Vagina (tissue), 2 donors: ENCODE results near the gene PBX4. TPM values are rescaled to one million over a fixed set of nuclear protein-coding genes. Genes with fewer than 3 reads are reported as not detected.

Source experiments
- DNase-seq, 2 donors: peaks; one replicate each; pipeline ENCODE4 v3.0.0-alpha.2; 2017; ENCODE audit errors: extremely low spot score in 2 of 2
- H3K27ac ChIP-seq: fragments of 200-600 bp; sonication (generic); one replicate; pipeline ENCODE4 v1.5.1; 2019
- H3K27me3 ChIP-seq: fragments of 200-600 bp; sonication (generic); one replicate; pipeline ENCODE4 v1.5.1; 2019
- H3K36me3 ChIP-seq, 2 donors: fragments of 200-600 bp; sonication (generic); one replicate each; pipeline ENCODE4 v1.5.1; 2017 to 2019
- H3K4me1 ChIP-seq: fragments of 200-600 bp; sonication (generic); one replicate; pipeline ENCODE4 v1.5.1; 2019
- H3K4me3 ChIP-seq, 2 donors: fragments of 200-600 bp; sonication (generic); 1 replicate in 1 of 2; 2 replicates in 1 of 2; pipeline ENCODE4 v1.5.1; 2016 to 2019
- H3K9me3 ChIP-seq: fragments of 200-600 bp; sonication (generic); one replicate; pipeline ENCODE4 v1.5.1; 2019
- CTCF ChIP-seq, 3 experiments: fragments of 450-650 bp in 2 of 3; fragments of 200-600 bp in 1 of 3; sonication (generic) in 1 of 3; IDR thresholded peaks; one replicate each; pipeline ENCODE4 v1.5.1; 2017 to 2019; ENCODE audit warnings: antibody characterized with exemption in 3 of 3, mild to moderate bottlenecking in 2 of 3, moderate library complexity in 2 of 3
- POLR2A ChIP-seq, 2 donors: fragments of 450-650 bp; IDR thresholded peaks; one replicate each; pipeline ENCODE4 v1.6.1; 2017; ENCODE audit warnings: antibody characterized with exemption in 2 of 2, mild to moderate bottlenecking in 2 of 2, moderate library complexity in 2 of 2
- POLR2AphosphoS5 ChIP-seq, 2 donors: sonication (generic); formaldehyde crosslinking; IDR thresholded peaks; one replicate each; pipeline ENCODE4 v1.9.0; 2017; ENCODE audit warnings: antibody characterized with exemption in 2 of 2, mild to moderate bottlenecking in 2 of 2, low read depth in 1 of 2; ENCODE audit not compliant: insufficient read depth in 1 of 2
- intact Hi-C: fragments of 100-400 bp; cut with DNase I; formaldehyde crosslinking; loops from one replicate; pipeline ENCODE4 v1.15.1; 2023
- total RNA-seq: library from RNA; depleted of rRNA; stranded (reverse); fragments of >200 nt; gene quantifications from one replicate; pipeline ENCODE4 v1.2.3, GENCODE V29; 2016

The PBX4 gene
- total RNA-seq, 1 donor from 2014 or later = 5.2 TPM

DNA sequence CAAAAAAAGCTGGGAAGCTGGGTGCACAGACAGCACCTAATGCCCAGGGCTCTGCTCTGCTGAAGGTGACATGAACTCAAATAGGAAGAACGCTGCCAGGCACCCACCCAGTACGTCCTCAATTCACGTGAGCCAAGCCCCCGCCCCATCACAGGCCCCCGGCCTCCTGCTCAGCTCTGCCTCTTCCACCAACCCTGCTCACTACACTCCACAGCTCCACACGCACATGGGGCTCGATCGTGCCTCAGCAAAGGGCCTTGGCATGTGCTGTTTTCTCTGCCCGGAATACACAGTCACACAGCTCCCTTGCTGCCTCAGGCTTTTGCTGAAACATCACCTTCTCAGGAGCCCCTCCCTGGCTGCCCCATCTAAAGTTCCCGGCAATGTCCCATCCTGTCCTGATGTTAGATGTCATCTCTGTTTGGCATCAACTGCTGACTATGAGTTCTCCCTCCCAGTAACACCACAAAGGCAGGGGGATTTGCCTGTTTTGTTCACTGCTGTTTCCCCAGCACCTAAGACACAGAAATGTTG, 42.7 kb upstream of the PBX4 start:
- Histone ChIP-seq H3K4me1 (peaks cover 33% of the 10 kb centered on the region), H3K27ac (no peak overlapping the region), H3K9me3 (no peaks in the 10 kb centered on the region), H3K4me3 (no peak overlapping the region), H3K27me3 (no peaks in the 10 kb centered on the region), H3K36me3 (peaks cover 0 to 32% of the 10 kb centered on the region in 2 donors)
- intact Hi-C loops = no loop called here
- TF ChIP-seq CTCF (IDR thresholded peaks at IDR 0.05) = no peak
- no peak for TF ChIP-seq POLR2AphosphoS5 (IDR thresholded peaks at IDR 0.05; ENCODE audit: insufficient read depth in 1 of 2, low read depth in 1 of 2)
- no peak for TF ChIP-seq POLR2A (IDR thresholded peaks at IDR 0.05)
- no peak for DNase-seq

DNA sequence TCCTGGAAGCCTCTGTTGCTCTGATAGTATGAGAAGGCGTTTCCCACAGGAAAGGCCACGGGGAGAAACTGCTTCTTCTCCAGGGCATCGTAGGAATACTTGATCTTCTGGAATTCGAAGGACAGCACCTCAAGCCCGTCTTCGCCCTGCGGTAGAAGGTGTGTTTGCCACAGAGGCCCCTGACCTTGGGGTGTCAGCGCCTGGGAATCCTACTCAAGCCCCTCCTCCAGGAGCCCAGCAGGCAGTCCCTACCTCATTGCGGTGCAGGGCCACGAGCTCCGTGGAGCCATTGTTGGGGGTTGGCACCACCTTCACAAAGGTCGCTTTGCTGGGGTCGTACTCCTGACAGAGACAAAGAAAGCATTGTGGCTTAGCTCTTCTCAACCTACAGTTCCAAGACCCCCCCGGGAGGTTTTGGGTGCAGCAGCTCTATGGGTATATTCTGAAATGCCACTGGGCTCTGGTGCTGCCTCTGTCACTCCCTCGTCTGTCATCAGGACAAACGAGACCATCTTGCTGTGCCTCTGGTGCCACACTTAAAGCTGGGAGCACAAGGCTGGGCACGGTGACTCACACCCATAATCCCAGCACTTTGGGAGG, 41.3 kb upstream of the PBX4 start:
- H3K27ac ChIP-seq = no peak overlapping the region
- no peak overlapping the region for H3K4me3 ChIP-seq
- no peaks in the 10 kb centered on the region for H3K27me3 ChIP-seq
- no peak for TF ChIP-seq POLR2A (IDR thresholded peaks at IDR 0.05)
- no peak for TF ChIP-seq CTCF (IDR thresholded peaks at IDR 0.05)
- TF ChIP-seq POLR2AphosphoS5 (IDR thresholded peaks at IDR 0.05; ENCODE audit: insufficient read depth in 1 of 2, low read depth in 1 of 2) = no peak
- intact Hi-C loops = no loop called here
- no peaks in the 10 kb centered on the region for H3K9me3 ChIP-seq
- H3K4me1 ChIP-seq = peaks cover 33% of the 10 kb centered on the region
- DNase-seq = peak in 1 of 2 donors; percentile 60
- peaks cover 0 to 47% of the 10 kb centered on the region in 2 donors for H3K36me3 ChIP-seq

DNA sequence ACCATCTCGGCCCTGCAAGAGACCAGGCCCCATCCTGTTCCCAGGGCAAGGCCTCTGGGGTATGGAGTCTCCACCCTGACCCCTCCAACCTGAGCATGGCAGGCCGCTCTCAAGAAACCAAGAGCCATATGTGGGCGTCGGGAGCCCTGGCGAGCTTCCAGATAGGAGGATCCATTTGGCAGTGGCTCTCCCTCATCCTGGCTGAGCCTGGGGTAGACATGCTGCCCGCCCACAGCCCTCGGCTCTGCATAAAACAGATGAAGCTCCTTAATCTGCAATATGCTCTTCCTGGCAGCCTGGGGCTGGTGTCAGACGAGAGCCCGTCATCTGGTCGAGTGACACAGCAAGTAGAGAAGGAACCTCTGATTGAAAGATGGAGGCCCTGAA, 38.9 kb upstream of the PBX4 start:
- Histone ChIP-seq H3K36me3 (peaks cover 0 to 70% of the 10 kb centered on the region in 2 donors), H3K4me1 (peaks cover 24% of the 10 kb centered on the region), H3K9me3 (no peaks in the 10 kb centered on the region), H3K27me3 (no peaks in the 10 kb centered on the region), H3K4me3 (no peak overlapping the region), H3K27ac (no peak overlapping the region)
- intact Hi-C loops = no loop called here
- TF ChIP-seq POLR2A (IDR thresholded peaks at IDR 0.05) (no peak), CTCF (IDR thresholded peaks at IDR 0.05) (no peak), POLR2AphosphoS5 (IDR thresholded peaks at IDR 0.05; ENCODE audit: insufficient read depth in 1 of 2, low read depth in 1 of 2) (no peak)
- no peak for DNase-seq

DNA sequence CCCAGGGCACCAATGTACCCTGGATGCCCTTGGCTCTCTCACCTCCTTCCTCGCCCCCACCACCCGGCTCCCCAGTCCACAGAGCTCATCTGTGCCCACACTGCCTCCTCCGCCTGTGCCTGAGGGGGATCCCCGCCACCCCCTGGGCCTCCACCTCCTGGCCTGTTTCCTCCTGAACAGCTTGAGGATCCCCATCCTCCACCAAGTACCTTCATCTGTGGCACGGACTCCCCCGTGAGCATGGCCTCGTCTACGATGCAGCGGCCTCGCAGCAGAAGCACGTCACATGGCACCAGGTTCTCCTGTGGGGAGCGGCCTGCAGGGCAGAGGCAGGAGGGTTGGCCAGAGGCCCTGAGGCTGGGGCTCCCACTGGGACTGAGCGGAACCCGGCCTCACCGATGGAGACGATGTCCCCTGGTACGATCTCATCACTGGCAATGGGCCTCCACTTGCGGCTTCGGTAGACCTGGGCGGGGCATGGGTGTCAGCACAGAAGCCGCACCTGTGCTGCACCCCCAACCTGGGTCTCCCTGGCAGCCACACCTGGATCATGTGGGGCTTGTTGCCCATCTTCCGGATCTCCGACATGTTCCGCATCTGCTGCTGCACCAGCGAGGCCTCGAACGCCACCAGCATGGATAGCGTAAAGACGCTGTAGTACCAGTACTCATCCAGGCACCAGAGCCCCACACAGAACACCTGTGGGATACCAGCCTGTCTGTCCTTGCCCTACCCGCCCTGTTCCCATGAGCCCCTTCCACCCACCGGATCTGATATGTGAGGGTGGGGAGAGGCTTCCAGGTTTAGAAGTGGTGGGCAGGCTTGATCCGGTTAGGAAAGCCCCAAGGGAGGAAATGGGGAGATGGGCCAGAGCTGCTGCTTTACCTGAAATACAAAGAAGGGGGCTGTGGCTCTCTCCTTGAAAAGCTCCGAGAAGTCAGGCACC, 38.2 kb upstream of the PBX4 start:
- TF ChIP-seq POLR2AphosphoS5 (IDR thresholded peaks at IDR 0.05; ENCODE audit: insufficient read depth in 1 of 2, low read depth in 1 of 2) (no peak), POLR2A (IDR thresholded peaks at IDR 0.05) (no peak), CTCF (IDR thresholded peaks at IDR 0.05) (no peak)
- Histone ChIP-seq H3K27me3 (no peaks in the 10 kb centered on the region), H3K4me1 (peaks cover 18% of the 10 kb centered on the region), H3K4me3 (no peak overlapping the region), H3K36me3 (peaks cover 0 to 74% of the 10 kb centered on the region in 2 donors), H3K27ac (no peak overlapping the region), H3K9me3 (no peaks in the 10 kb centered on the region)
- no peak for DNase-seq
- intact Hi-C loops = no loop called here
